GM10248 (cell line): ENCODE measurements around the gene SSC4D.
"Not testable (repeated sequence)": the region's sequence is repeated elsewhere in the genome, so short reads cannot be mapped to it uniquely, and the experiment has no call there.

ENCODE experiments used
- CTCF ChIA-PET: fragments of 300-600 bp; sonication (Branson Sonifier 250); formaldehyde crosslinking; extraction: SDS; loops from one replicate; lab custom pipeline; 2021; ENCODE audit warnings: antibody characterized with exemption; lab: Yijun Ruan, JAX
- POLR2A ChIA-PET: fragments of 350-650 bp; sonication (Branson Sonifier 250); formaldehyde crosslinking; extraction: SDS; loops from one replicate; lab custom pipeline; 2020; ENCODE audit warnings: antibody characterized with exemption; lab: Yijun Ruan, JAX
- DNase-seq: peaks from one replicate; pipeline ENCODE4 v3.0.0; 2012; ENCODE audit errors: extremely low spot score
- CTCF ChIP-seq: IDR thresholded peaks from 2 replicates; pipeline ENCODE4 v1.5.1; 2012; ENCODE audit warnings: mild to moderate bottlenecking, low read depth; ENCODE audit errors: extremely low read depth, missing control alignments, control extremely low read depth

Gene SSC4D

GRCh38 chr7:76364198-76364584 lies 45.3 kb downstream of the SSC4D start:
- TF ChIP-seq CTCF, result no peak
- POLR2A ChIA-PET, result interaction anchor here (0.5 to 0.7 kb wide), 3 partner anchors 29 to 61 kb away, joined by 3 to 7 read pairs (median 6); no protein-coding TSS in a partner anchor
- CTCF ChIA-PET, result interaction anchor here (2.2 kb wide), 1 partner anchor 50 kb away, joined by 5 read pairs; no protein-coding TSS in a partner anchor
- no peak for DNase-seq

GRCh38 chr7:76363754-76364153 lies 45.7 kb downstream of the SSC4D start:
- ChIA-PET CTCF (interaction anchor here (2.2 kb wide), 1 partner anchor 49 kb away, joined by 5 read pairs; no protein-coding TSS in a partner anchor), POLR2A (interaction anchor here (0.5 kb wide), 1 partner anchor 60 kb away, joined by 7 read pairs; no protein-coding TSS in a partner anchor)
- not testable (repeated sequence) for DNase-seq

GRCh38 chr7:76359978-76360638 lies 49.4 kb downstream of the SSC4D start:
- CTCF ChIA-PET, result interaction anchor here (0.7 to 3.3 kb wide), 12 partner anchors 10 to 182 kb away, joined by 3 to 30 read pairs (median 6); partner anchors contain the start of gene SRRM3
- DNase-seq, result no peak
- no peak for TF ChIP-seq CTCF
- POLR2A ChIA-PET, result interaction anchor here (0.6 to 1.5 kb wide), 2 partner anchors 33 to 96 kb away, joined by 3 to 5 read pairs; no protein-coding TSS in a partner anchor

DNA sequence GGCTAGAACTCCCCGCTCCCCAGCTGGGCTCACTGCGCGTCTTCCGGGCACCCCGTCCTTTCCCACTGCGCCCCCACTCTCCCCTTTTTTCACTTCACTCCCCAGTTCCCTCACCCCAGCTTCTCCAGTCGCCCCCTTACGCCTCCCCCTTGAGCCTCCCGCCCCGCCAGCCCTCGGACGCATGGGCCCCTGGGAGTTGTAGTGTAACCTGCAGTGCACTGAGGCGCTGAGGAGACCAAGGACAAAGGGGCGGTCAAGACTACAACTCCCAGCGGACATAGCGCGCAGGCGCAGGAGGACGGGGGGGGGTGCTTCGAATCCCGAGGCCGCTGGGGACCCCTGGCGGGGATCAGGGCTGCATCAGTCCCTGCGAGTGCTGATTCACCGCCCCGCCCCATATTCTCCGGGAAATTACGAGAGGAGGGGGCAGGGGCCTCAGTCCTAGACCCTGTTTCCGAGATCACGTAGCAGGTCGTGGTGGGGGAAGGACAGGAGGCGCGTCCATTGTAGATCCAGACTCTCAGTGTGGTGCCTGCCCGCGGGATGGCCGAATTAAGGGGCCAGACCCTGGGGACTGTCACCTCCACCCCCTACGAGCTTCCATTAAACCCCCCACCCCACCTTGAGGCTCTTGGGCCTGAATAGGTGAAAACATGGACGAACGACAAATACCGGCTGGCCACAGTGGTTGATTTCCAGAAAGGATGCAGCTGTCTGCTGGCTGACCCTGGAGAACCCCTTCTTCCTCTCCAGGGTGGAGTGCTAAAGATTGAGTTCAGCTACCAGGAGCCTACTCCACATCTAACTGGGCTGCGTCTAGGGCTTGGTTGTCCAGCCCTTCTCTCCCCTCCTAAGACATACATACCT lies 50.2 kb downstream of the SSC4D start:
- peak; percentile 82 for TF ChIP-seq CTCF
- POLR2A ChIA-PET, result interaction anchor here (0.7 to 1.5 kb wide), 4 partner anchors 18 to 56 kb away, joined by 3 to 5 read pairs (median 3); partner anchors contain the start of gene HSPB1
- DNase-seq, result peak; percentile 97
- CTCF ChIA-PET, result interaction anchor here (0.7 to 3.3 kb wide), 18 partner anchors 9 to 181 kb away, joined by 3 to 30 read pairs (median 4); partner anchors contain the start of gene SRRM3

- TF ChIP-seq CTCF, result no peak
- POLR2A ChIA-PET, result interaction anchor here (0.7 to 1.5 kb wide), 4 partner anchors 19 to 56 kb away, joined by 3 to 5 read pairs (median 3); partner anchors contain the start of gene HSPB1
- CTCF ChIA-PET, result interaction anchor here (0.8 to 3.3 kb wide), 8 partner anchors 12 to 180 kb away, joined by 3 to 30 read pairs (median 3); no protein-coding TSS in a partner anchor
- peak; percentile 89 for DNase-seq
These were observed 50.9 kb downstream of the SSC4D start, which contains the start of gene YWHAG for GRCh38 chr7:76358481-76359110. Gene YWHAG, minus strand, starts transcription at chr7:76358991. Its CDS starts 183 bp downstream, at chr7:76358808.

GRCh38 chr7:76358011-76358480 lies 51.5 kb downstream of the SSC4D start:
- ChIA-PET CTCF (interaction anchor here (0.8 to 3.3 kb wide), 6 partner anchors 13 to 56 kb away, joined by 3 to 30 read pairs (median 3); no protein-coding TSS in a partner anchor), POLR2A (interaction anchor here (1.2 kb wide), 1 partner anchor 39 kb away, joined by 3 read pairs; no protein-coding TSS in a partner anchor)
- no peak for DNase-seq
- TF ChIP-seq CTCF, result no peak
